ENCODE data around the gene DPF3. TPM values are rescaled to one million over a fixed set of nuclear protein-coding genes. Genes with fewer than 3 reads are reported as not detected.

The DPF3 gene
- total RNA-seq, 3 donors from 2014 or later, result 0.32 to 2.8 (median 1.3) TPM

DNA sequence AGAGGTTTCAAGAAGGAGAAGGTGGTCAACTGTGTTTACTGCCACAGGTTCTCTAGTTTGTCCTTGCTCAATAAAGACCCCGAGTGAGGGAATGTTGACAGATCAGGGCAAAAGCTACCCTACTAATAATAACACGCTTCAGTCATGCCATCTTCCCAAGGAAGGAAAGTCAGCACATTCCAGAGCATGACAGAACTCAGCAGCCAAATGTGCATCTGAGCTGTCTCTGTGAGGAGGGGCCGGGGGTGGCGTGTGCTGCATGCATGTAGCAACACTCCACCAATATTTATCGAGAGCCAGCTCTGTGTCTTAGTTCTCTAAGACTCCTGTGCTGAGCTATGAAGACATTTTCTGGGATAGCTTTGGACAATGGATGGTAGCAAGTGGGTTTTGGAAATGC is 260.4 kb downstream of the DPF3 start:
- no peaks in the 10 kb centered on the region for H3K4me1 ChIP-seq
- H3K36me3 ChIP-seq, result no peaks in the 10 kb centered on the region
- DNase-seq (ENCODE audit: low spot score in 2 of 2), result no peak
- TF ChIP-seq POLR2A (IDR thresholded peaks at IDR 0.05) (no peak), POLR2AphosphoS5 (IDR thresholded peaks at IDR 0.05) (no peak), CTCF (IDR thresholded peaks at IDR 0.05) (no peak)
- no peak overlapping the region for H3K27ac ChIP-seq
- peaks cover 0 to 3% of the 10 kb centered on the region in 2 donors for H3K9me3 ChIP-seq
- H3K27me3 ChIP-seq, result no peaks in the 10 kb centered on the region
- intact Hi-C loops (cut with DNase I; ENCODE audit: low total_unique reads), result no loop called here
- H3K4me3 ChIP-seq, result no peak overlapping the region

- H3K4me3 ChIP-seq, result no peak overlapping the region
- intact Hi-C loops (cut with DNase I; ENCODE audit: low total_unique reads), result no loop called here
- H3K4me1 ChIP-seq, result no peaks in the 10 kb centered on the region
- no peak overlapping the region for H3K27ac ChIP-seq
- TF ChIP-seq POLR2A (IDR thresholded peaks at IDR 0.05), result no peak
- no peak for TF ChIP-seq POLR2AphosphoS5 (IDR thresholded peaks at IDR 0.05)
- TF ChIP-seq CTCF (IDR thresholded peaks at IDR 0.05), result no peak
- no peaks in the 10 kb centered on the region for H3K36me3 ChIP-seq
- H3K27me3 ChIP-seq, result no peaks in the 10 kb centered on the region
- H3K9me3 ChIP-seq, result peaks cover 0 to 3% of the 10 kb centered on the region in 2 donors
- no peak for DNase-seq (ENCODE audit: low spot score in 2 of 2)
Measured at GRCh38 chr14:72632727-72633126, 261.2 kb downstream of the DPF3 start.

GRCh38 chr14:72631401-72631800 is 262.5 kb downstream of the DPF3 start:
- Histone ChIP-seq H3K36me3 (no peaks in the 10 kb centered on the region), H3K27ac (no peak overlapping the region), H3K4me3 (no peak overlapping the region), H3K27me3 (no peaks in the 10 kb centered on the region), H3K9me3 (no peaks in the 10 kb centered on the region), H3K4me1 (no peaks in the 10 kb centered on the region)
- TF ChIP-seq POLR2A (IDR thresholded peaks at IDR 0.05) (no peak), CTCF (IDR thresholded peaks at IDR 0.05) (no peak), POLR2AphosphoS5 (IDR thresholded peaks at IDR 0.05) (no peak)
- no peak for DNase-seq (ENCODE audit: low spot score in 2 of 2)
- intact Hi-C loops (cut with DNase I; ENCODE audit: low total_unique reads), result no loop called here

DNA sequence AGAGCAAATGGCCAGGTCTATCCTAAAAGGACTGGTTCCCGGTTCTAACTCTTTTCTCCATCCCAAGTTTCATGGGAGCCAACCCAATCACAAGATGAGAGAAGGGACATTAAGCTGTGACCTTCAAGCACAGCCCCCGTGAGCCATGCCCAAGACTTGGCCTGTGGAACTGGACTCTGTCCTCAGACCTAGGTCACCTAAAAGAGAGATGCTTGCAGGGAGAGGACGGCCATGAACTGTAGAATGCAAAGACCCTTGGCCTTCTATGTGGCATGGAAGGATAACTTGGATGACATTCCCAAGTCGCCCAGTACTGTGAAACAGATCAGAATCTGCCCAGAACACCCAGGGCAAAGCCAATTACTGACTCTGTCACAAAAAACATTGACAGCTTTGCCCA is 263.5 kb downstream of the DPF3 start:
- TF ChIP-seq CTCF (IDR thresholded peaks at IDR 0.05) (no peak), POLR2AphosphoS5 (IDR thresholded peaks at IDR 0.05) (no peak)
- intact Hi-C loops (cut with DNase I; ENCODE audit: low total_unique reads), result no loop called here
- Histone ChIP-seq H3K4me3 (no peak overlapping the region), H3K36me3 (no peaks in the 10 kb centered on the region), H3K27me3 (no peaks in the 10 kb centered on the region), H3K4me1 (no peaks in the 10 kb centered on the region), H3K27ac (no peak overlapping the region), H3K9me3 (no peaks in the 10 kb centered on the region)
- no peak for DNase-seq (ENCODE audit: low spot score in 2 of 2)

DNA sequence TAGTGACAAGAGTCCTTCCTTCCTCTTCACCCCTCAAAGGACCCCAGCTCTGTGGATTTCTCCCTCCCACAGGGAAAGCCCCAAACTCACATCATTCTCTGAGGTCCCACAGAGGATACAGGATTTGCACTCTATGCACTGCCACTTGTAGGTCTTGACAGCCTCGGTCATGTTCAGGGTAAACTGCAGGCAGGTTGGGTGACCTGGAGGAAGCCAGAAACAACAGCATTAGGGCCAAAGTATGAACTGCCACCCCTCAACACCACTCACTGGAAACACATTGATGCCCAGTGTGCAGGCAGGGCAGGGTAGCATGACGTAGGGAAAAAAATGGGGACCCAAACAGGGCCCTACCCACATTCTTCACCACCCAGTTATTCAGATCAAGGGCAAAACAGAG is 264.4 kb downstream of the DPF3 start:
- no peak for TF ChIP-seq POLR2AphosphoS5 (IDR thresholded peaks at IDR 0.05)
- TF ChIP-seq POLR2A (IDR thresholded peaks at IDR 0.05), result no peak
- no peak for TF ChIP-seq CTCF (IDR thresholded peaks at IDR 0.05)
- intact Hi-C loops (cut with DNase I; ENCODE audit: low total_unique reads), result no loop called here
- DNase-seq (ENCODE audit: low spot score in 2 of 2), result no peak
- Histone ChIP-seq H3K36me3 (no peaks in the 10 kb centered on the region), H3K4me1 (no peaks in the 10 kb centered on the region), H3K27ac (no peak overlapping the region), H3K27me3 (no peaks in the 10 kb centered on the region), H3K4me3 (no peak overlapping the region), H3K9me3 (no peaks in the 10 kb centered on the region)
